ENCODE measurements around the gene KRTAP10-3.

GRCh38 chr21:44534688-44535087 lies 23.9 kb downstream of the KRTAP10-3 start:
- TF ChIP-seq CTCF (conservative IDR thresholded peaks at IDR 0.05; ENCODE audit: low read depth, low read length), result no peak
- TF ChIP-seq EZH2 (IDR thresholded peaks at IDR 0.05; ENCODE audit: low read length, unreplicated experiment), result no peak

Measured in PC-3 (cell line).